ENCODE measurements around the gene SUMF2.
"Not testable (repeated sequence)": the region's sequence is repeated elsewhere in the genome, so short reads cannot be mapped to it uniquely, and the experiment has no call there.

SUMF2 gene

DNA sequence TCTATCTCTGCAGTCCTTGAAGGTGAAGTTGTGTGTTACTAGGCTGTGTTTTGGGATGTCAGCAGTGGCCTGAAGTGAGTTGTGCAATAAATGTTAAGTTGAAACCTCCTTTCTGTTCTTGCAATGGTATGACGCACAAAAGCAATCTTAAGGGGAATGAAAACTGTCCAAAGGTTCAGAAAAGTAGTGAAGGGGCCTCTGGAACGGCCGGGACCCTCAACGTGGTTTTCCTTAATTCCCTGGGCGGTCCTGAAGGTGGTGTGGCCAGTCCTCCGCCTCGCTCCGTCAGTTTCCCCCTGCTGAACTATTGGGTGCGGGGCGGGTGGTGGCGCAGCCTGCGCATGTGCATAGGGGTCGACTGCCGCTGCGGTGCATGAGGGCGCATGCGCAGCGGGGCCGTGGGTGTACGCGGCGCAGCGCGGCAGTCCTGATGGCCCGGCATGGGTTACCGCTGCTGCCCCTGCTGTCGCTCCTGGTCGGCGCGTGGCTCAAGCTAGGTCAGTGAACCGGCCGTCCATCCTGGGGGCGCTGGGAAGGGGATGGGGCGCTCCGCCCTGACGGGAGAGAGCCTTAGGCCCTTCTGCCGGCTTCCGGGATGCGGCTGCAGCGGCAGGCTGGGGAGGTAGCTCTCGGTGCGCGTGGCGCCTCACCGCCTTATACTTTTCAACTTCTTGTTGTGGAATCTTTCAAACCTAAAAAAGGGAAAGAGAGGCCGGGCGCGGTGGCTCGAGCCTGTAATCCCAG lies at the start of gene SUMF2:
TSS of gene SUMF2 (plus strand) at position 405 of the 744 bp plus-strand sequence. CDS start at position 431, 26 bp downstream.
- DNase-seq (ENCODE audit: low spot score) = peak; percentile 99

DNA sequence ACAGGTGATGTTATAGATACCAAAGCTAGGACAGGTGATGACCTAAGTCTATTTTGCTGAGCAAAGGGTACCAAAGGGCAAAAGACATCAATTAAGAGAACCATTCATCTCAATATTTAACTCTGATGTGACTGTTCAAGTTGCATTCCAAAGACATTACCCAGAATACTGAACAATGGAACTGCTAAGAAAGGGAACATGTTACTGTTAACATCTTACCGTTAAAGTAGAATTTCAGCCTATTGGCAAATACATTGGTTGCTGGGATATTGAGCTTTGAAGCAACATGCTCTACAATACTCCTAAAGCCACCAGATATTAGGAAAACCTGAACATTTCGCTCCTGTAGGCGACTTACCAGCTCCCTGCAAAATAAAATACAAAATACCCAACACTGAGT lies 47.1 kb upstream of the SUMF2 start:
- not testable (repeated sequence) for DNase-seq (ENCODE audit: low spot score)

DNA sequence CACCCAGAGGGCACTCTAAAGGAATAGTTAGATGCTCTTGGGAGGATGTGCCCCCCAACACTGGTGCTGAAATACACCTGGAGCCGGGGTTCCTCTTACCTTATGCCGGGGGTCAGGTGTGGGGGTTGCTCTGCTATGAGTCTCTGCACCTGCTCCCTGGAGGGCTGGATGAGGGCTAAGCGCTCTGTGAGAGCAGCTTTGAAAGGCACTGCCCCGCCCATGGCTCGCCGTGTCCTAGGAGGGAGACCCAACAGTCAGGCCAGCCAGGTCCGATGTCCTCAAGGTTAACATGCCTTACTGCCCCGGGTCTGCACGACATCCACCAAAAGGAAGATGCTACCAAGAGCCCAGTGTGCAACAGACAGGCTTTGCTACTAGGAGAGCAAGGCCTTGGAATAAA lies 44.6 kb upstream of the SUMF2 start:
- DNase-seq (ENCODE audit: low spot score) = no peak

DNA sequence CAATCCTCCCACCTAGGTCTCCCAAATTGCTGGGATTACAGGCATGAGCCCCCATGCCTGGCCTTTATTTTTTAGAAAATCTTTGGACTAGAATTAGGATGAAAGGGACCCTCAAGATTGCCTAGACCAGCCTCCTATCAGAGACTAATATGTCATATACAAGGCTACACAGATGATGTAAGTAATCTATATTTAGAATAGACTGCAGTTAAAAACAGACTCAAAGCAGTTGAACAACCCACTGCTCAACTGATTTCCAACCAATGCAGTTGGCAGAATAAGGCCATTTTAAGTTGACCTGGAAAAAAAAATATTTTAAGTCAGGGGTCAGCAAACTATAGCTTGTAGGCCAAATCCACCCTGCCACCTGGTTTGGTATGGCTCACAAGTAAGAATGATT lies 40.6 kb upstream of the SUMF2 start:
- DNase-seq (ENCODE audit: low spot score) = no peak

DNA sequence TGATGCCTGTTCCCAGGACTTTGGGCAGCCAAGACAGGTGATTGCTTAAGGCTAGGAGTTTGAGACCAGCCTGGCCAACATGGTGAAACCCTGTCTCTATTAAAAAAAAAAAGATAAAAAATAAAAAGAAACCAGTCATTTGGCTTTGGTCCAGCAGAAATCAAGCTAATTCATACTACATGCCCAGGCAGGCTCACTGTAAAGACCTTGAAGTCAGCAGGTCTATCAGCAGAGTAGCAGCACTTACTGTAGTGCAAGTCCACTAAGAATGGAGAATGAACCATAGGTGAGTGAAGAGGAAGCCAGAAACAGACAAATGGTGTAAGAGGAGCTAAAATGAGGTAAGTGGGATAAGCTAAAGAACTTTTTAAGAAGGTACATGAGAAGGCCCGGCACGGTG lies 37.5 kb upstream of the SUMF2 start:
- no peak for DNase-seq (ENCODE audit: low spot score)

DNA sequence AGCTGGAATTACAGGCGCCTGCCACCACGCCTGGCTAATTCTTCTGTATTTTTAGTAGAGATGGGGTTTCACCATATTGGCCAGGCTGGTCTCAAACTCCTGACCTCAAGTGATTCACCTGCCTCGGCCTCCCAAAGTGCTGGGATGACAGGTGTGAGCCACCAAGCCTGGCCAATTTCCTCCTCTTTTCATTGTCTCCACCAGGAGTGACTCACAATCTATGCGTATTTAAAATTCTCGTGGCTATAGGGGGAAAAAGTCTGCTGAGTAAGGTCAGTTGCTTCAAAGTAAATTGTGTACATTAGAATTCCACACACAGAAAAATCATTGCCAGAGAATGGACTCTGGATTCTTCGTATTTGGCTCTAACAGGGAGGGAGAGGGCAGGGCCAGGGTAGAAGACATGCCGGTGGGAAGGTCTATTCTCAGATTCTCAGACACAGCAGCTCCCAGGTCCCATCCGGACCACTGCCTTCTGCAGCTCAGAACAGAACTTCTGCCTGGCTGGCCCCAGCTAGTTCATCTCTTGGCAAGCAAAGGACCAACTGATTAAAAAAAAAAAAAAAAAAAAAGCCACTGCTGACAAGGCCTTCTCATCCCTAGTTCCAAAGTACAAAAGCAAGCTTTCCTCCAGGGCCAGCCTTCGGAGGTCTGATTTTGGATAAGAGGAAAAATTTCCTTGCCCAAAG lies 35.0 kb upstream of the SUMF2 start:
- DNase-seq (ENCODE audit: low spot score) = no peak

DNA sequence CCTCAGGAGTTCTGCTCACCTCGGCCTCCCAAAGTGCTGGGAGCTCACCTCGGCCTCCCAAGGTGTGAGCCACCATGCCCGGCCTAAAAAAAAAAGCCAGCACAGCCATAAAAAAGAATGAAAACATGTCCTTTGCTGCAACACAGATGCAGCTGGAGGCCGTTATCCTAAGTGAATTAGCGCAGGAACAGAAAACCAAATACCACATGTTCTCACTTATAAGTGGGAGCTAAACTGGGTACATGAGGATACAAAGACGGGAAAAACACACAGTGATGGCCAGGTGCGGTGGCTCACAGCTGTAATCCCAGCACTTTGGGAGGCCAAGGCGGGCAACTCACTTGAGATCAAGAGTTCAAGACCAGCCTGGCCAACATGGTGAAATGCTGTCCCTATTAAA lies 33.7 kb upstream of the SUMF2 start:
- no peak for DNase-seq (ENCODE audit: low spot score)

DNA sequence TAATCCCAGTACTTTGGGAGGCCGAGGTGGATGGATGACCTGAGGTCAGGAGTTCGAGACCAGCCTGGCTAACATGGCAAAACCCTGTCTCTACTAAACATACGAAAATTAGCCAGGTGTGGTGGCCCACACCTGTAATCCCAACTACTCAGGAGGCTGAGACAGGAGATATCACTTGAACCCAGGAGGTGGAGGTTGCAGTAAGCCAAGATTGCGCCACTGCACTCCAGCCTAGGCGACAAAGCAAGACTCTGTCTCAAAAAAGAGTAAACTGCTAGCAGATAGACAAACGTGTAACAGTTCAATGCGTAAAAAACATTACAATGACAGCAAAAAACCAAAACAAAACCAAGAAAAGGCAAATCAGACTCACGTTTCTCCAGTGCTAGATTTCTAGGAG lies 32.5 kb upstream of the SUMF2 start:
- DNase-seq (ENCODE audit: low spot score) = not testable (repeated sequence)

DNA sequence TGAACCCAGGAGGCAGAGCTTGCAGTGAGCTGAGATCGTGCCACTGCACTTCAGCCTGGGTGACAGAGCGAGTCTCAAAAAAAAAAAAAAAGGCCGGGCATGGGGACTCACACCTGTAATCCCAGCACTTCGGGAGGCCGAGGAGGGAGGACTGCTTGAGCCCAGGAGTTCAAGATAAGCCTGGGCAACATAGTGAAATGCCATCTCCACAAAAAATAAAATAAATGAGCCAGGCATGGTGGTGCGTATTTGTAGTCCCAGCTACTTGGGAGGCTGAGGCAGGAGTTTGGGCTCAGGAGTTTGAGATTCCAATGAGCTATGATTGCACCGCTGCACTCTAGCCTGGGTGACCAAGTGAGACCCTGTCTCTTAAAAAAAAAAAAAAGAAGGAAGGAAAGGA lies 31.5 kb upstream of the SUMF2 start:
- DNase-seq (ENCODE audit: low spot score) = not testable (repeated sequence)

DNA sequence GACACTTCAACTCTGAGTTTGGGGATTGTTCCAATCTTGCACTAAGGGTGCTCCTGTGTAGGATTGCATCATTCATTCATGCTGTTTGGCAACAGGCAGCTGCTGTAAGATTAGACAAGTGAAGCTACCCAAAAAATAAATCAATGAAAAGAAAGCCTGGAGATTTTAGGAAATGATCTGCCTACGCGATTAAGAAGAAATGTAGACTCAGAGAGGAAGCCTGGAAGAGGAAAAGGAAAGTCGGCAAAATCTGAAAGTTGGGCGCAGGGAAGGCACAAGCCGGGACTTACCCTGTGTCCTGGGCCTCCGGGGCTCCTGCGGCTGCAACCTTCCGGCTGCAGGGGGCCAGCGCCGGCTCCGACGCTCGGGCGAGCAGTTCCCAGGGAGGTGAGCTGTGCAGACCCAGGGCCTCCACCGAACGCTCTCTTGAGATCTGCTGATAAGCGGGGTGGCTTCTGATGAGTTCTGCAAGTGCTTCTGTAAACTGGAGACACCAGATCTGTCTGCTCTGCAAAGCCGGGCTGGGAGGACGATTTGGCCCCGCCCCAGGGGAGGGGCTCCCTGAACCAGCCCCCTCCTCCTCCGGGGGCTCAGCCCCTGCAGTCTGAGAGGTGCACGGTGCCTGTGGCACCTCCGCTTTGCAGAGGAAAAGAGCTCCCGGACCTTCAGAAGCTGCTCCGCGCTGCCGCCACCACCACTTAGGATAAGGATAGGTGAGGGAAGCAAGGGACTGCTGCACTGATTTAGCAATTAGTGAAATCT lies 30.2 kb upstream of the SUMF2 start:
- peak; percentile 67 for DNase-seq (ENCODE audit: low spot score)

DNA sequence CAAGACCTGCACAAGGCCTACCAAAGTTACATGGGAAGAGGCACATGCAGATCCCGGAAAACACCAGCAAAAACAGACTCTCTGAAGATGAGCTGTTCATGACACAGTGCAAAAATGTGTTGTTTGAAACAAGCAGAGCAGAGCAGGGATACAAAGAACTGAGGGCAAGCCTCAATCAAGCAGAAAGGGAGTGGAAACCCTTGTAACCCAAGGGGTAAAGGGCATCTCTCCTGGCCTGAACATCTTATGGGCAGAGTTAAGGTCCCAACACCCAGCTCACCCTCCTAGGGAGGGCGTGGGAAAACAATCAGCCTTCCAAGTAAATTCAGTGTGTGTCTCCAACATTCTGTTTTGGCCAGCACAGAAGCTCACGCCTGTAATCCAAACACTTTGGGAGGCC lies 23.4 kb upstream of the SUMF2 start:
- DNase-seq (ENCODE audit: low spot score) = no peak

DNA sequence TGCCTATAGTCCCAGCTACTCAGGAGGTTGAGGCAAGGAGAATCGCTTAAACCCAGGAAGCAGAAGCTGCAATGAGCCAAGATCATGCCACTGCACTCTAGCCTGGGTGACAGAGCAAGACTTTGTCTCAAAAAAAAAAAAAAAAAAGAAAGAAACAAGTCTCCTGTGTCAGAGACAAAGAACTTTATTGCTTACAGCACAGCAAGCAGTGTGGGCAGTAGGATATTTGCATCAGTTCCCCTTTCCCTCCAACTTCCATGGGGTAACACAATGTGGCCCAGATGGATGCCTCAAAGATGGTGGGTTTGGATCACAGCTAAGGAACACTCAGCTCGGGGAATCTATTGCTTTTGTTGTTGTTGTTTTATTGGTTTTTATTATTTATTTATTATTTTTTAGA lies 18.3 kb upstream of the SUMF2 start:
- DNase-seq (ENCODE audit: low spot score) = not testable (repeated sequence)

DNA sequence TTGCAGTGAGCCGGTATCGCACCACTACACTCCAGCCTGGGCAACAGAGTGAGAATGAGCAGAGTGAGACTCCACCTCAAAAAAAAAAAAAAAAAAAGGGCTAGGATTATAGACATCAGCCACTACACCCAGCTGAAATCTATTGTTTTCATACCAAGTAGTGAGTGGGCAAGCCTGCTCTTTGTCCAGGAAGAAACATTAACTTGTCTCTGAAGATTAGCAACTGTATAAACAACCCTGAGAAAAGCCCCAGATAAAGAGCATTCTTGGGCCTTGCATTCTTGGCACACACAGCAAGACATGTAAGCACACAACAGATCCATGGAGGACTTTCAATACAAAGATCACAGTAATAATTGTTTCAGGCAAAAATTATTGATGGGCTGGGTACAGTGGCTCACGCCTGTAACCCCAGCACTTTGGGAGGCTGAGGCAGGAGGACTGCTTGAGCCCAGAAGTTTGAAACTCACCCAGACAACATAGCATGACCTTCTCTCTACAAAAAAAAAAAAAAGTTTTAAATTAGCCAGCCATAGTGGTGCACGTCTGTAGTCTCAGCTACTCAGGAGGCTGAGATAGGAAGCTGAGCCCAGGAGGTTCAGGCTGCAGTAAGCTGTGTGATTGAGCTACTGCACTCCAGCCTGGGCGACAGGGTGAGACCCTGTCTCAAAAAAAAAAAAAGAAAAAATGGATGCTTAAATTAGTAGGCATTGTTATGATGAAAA lies 17.2 kb upstream of the SUMF2 start:
- peak; percentile 62 for DNase-seq (ENCODE audit: low spot score)

DNA sequence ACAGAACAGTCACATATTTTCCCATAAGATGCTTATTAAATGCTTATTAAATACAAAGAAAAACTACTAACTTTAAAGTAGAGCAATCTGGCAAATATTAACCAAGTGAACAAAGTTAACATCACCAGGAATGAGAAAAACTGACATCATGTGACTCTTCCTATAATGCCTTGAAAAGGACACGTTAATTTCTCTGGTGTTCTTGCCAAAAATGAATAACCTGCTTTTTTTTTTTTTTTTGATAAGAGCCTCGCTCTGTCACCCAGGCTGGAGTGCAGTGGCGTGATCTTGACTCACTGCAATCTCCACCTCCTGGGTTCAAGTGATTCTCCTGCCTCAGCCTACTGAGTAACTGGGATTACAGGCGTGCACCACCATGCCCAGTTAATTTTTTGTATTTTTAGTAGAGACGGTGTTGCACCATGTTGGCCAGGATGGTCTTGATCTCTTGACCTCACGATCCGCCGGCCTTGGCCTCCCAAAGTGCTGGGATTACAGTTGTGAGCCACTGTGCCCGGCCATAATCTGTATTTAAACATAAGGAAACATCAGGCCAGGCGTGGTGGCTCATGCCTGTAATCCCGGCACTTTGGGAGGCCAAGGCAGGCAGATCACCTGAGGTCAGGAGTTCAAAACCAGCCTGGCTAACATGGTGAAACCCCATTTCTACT lies 16.5 kb upstream of the SUMF2 start:
- DNase-seq (ENCODE audit: low spot score) = not testable (repeated sequence)

DNA sequence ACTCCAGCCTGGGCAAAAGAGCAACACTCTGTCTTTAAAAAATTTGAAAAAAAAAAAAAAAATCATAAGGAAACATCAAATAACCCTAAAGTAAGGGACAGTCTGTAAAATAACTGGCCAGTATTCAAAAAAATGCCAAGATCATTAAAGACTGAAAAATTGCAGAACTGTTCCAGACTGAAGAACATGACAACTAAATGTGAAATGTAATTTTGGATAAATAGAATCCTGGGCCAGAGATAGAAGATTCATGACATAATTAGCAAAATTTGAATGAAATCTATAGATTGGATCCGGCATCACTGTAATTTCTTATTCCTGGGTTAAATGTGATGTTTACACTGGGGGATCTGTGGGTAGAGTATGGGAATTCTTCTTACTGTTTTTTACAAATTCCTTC lies 15.8 kb upstream of the SUMF2 start:
- DNase-seq (ENCODE audit: low spot score) = no peak

DNA sequence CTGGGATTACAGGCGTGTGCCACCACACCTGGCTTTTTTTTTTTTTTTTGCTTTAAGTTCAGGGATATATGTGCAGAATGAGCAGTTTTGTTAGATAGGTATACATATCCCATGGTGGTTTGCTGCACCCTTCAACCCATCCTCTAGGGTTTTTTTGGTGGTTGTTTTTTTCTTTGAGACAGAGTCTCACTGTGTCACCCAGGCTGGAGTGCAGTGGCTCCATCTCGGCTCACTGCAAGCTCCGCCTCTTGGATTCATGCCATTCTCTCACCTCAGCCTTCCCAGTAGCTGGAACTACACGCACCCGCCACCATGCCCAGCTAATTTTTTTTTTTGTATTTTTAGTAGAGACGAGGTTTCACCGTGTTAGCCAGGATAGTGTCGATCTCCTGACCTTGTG lies 15.3 kb upstream of the SUMF2 start:
- not testable (repeated sequence) for DNase-seq (ENCODE audit: low spot score)

DNA sequence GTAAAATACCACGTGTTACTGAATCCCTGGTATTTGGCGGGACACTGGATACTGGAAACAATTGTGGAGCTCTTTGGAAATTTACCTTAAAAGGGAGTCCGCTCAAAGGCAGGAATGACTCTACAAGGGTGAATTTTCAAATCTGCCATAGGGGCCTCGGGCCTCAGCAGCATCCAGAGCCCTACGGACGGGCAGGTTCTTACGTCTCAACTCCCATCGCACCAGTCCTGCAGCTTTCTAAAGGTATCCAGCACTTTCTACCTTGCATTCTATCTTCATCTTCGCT lies 13.1 kb upstream of the SUMF2 start:
- DNase-seq (ENCODE audit: low spot score) = no peak

DNA sequence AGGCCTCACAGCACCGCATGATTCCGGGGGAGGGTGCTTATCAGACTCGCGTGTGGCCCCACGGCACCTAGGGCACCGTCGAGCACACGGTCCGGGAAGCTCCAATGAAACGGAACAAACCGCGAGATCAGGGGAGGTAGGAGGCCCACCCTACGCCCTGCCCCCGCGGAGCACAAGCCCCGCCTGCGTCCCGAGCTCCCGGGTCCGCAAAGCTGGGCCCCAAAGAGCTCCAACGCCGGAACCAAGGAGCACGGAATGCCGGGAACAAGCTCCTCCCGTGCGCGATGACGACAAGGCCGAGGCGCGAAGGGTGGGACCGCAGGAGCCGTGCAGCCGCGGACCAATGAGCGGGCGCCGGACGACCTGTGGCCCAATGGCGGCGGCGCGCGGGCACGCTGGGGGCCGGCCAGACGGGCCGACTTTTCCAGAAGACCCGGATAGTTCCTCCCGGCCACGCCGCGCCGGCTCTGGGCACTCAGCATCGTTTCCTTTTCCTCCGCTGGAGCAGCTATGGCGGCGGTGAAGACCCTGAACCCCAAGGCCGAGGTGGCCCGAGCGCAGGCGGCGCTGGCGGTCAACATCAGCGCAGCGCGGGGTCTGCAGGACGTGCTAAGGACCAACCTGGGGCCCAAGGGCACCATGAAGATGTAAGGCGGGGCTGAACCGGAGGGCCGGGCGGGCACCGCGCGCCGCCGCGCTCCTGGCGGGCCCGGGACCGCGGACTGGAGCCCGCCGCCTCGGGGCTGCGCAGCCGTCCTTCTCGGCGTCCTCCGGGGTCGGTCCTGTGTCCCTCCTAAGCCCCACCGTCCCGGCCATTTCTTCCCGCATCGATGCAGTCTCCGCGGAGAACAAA lies 12.5 kb upstream of the SUMF2 start, which contains the start of the genes CCT6A and PSPH:
TSS of gene CCT6A (plus strand) at position 427 of the 853 bp plus-strand sequence. CDS start at position 511, 84 bp downstream.
TSS of gene PSPH (minus strand) at position 106 of the 853 bp plus-strand sequence. CDS start 30,232 bp downstream, outside the sequence.
- peak; percentile 95 for DNase-seq (ENCODE audit: low spot score)

DNA sequence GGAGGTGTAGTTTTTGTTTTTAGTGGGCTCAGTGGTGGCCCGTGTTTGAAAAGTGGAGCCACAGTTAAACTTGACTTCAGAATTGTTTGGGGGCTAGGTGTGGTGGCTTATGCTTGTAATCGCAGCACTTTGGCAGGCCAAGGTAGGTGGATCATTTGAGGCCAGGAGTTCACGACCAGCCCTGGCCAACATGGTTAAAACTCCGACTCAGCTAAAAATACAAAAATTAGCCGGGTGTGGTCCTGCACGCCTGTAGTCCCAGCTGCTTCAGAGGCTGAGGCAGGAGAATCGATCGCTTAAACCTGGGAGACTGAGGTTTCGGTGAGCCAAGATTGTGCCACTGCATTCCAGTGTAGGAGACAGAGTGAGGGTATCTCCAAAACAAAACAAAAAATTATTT lies 10.7 kb upstream of the SUMF2 start:
- no peak for DNase-seq (ENCODE audit: low spot score)

DNA sequence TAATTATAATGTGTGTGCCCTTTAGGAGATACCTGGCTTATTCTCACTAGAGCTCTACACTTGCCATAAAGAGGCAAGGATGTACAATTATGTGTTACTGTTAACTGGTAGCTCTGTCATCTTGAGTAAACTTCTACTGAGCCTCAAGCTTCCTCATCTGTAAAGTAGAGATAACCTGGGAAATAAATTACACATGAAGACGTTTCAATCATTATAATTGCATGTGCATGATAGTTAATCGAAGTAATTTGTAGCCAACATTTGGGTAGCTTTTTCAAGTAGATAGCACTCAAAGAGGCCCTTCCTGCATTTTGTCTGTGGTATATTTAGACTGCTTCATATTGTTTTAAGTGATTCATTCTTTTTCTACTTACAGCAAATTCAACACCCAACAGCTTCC lies 10.1 kb upstream of the SUMF2 start:
- no peak for DNase-seq (ENCODE audit: low spot score)

DNA sequence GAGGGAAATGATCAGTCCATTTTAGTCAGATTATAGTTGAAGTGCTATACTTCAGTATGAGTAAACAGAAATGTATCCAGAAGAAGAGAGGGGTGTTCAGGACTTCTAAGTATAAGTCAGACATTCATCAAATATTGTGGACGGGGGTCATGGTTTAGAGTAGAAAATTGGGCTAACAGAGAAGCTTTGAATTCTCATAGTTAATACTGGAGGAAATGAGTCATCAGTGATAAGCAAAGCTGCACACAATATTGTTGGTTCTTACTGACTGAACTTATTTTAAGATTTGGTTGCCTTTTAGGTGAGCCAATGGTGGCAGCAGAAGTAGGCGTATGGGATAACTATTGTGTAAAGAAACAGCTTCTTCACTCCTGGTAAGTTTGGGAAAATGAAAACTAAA lies 1.7 kb upstream of the SUMF2 start:
- peak; percentile 26 for DNase-seq (ENCODE audit: low spot score)
